Subcutaneous abdominal adipose tissue (tissue), 5 donors: ENCODE data around the gene CHKA.
A peak's percentile ranks its signal among the peaks of the same experiment; 100 is the strongest.

Experiments used
- H3K27ac ChIP-seq: one replicate; pipeline ENCODE4 v1.7.0; 2013; ENCODE audit warnings: low read depth, mild to moderate bottlenecking, inconsistent platforms, low read length, moderate library complexity
- H3K27me3 ChIP-seq, 5 donors: one replicate each; pipeline ENCODE4 v1.7.0; 2013; ENCODE audit warnings: low read length in 5 of 5, inconsistent platforms in 1 of 5; ENCODE audit not compliant: control insufficient read depth in 5 of 5, insufficient read depth in 4 of 5
- H3K36me3 ChIP-seq, 5 donors: one replicate each; pipeline ENCODE4 v1.7.0; 2013; ENCODE audit warnings: low read length in 5 of 5; ENCODE audit not compliant: control insufficient read depth in 5 of 5, insufficient read depth in 5 of 5
- H3K4me1 ChIP-seq, 5 donors: one replicate each; pipeline ENCODE4 v1.7.0; 2013; ENCODE audit warnings: low read length in 5 of 5, mild to moderate bottlenecking in 3 of 5, moderate library complexity in 1 of 5; ENCODE audit not compliant: control insufficient read depth in 5 of 5, insufficient read depth in 5 of 5
- H3K4me3 ChIP-seq, 5 donors: one replicate each; pipeline ENCODE4 v1.7.0; 2013; ENCODE audit warnings: low read length in 5 of 5, low read depth in 1 of 5
- H3K9ac ChIP-seq, 5 donors: one replicate each; pipeline ENCODE4 v1.7.0; 2013; ENCODE audit warnings: low read length in 5 of 5, mild to moderate bottlenecking in 4 of 5, moderate library complexity in 3 of 5
- H3K9me3 ChIP-seq, 5 donors: one replicate each; pipeline ENCODE4 v1.7.0; 2013; ENCODE audit warnings: low read length in 5 of 5; ENCODE audit not compliant: control insufficient read depth in 5 of 5
- donor health status: healthy.
- donor health status: healthy.
- donor health status: healthy.
- donor health status: healthy.
- donor health status: healthy.

The CHKA gene

DNA sequence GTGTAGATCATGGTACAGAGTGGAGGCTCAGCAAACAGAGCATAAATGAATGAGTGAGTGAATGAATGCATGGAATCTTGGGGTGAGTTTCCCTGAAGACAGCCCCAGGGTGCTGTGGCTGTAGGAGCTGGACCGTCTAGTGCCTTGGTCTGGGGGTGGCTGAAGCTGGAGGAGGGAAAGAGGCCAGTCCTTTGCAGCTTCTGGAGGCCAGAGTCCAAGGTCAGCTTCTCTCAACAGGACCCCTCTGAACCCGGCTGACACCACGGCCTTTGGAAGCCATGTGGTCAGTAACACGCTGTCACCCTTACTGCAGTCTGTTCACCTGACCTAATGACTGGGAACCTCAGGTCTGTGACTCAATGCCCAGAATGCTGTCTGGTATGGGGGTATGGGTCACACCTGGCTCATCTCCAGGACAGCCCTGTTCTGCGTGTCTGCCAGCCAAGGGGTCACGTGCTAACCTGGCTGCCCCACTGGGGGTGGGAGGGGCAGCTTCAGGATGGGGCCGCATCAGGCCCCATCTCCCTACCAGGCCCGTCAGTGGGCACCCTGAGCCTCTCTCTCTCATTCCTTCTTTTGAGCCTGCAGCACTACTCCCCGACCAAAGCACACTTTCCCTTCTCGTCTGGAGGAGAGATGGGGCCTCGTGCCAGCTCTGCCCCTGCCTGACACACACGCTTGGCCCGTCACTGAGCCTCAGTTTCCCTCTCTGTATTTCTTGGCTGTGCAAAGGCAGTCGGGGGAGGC is 24.1 kb upstream of the CHKA start:
- Histone ChIP-seq H3K4me3 (no peak overlapping the region), H3K27ac (no peak overlapping the region), H3K9me3 (no peaks in the 10 kb centered on the region), H3K36me3 (no peaks in the 10 kb centered on the region), H3K27me3 (no peaks in the 10 kb centered on the region), H3K9ac (no peak overlapping the region), H3K4me1 (peaks cover 5 to 37% (median 30%) of the 10 kb centered on the region in 5 donors)

DNA sequence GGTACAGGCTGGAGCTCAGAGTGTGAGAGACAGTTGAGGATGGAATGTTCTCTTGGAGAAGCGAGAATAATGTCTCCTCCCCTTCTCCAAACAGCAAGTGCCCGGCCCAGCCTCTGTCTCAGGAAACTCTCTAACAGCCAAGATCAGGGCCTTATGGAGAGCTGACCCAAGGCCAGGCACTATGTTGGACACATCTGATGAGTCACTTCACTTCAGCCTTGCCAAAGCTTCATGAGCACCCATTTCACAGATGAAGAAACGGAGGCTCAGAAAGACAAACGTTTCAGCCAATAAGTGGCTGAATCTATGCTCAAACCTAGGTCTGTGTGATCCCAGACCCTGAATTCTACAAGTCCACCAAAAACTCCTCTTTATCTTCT is 22.1 kb upstream of the CHKA start:
- no peaks in the 10 kb centered on the region for H3K27me3 ChIP-seq
- no peak overlapping the region for H3K27ac ChIP-seq
- H3K9ac ChIP-seq, result no peak overlapping the region
- H3K4me1 ChIP-seq, result peaks cover 5 to 37% (median 23%) of the 10 kb centered on the region in 5 donors
- H3K36me3 ChIP-seq, result no peaks in the 10 kb centered on the region
- H3K9me3 ChIP-seq, result no peaks in the 10 kb centered on the region
- no peak overlapping the region for H3K4me3 ChIP-seq

DNA sequence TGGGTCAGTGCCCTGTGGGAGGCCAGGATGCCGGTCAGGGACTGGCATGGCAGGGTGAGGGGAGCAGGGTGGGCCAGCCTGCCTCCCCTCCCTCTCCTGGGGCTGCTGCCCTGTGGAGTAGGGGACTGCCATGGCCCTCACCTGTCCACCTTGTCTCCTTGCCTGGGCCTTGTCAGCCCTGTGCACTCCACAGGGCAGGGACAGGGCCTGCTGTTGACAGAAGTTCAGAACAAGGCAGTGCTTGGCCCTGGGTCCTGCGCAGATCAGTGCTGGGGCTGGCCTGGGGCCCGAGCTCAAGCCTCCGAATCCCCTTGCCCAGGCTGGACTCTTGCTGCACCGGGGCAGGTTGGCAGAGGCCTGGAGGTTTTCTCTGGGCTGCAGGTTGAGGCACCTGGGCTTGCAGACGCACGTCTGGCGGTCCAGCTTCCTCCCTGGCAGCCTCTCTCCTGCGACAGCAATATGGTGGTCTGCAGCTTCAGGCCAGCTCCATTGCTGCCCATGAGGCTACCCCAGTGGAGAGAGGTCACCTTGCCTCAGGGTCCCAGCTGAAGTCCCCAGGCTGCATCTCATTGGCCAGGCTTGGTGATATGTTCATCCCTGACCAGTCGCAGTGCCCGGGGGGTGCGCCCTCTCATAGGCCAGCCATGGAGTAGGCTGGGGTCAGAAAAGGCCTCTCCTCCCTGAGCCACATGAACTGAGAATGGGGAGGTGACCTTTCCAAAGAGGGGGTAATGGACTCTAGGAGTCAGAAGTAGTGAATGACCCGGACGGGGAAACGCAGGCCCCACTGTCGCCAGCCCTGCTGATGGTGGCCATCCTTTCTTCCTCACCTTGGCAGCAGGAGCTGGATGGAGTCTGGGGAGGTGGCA is 21.5 kb upstream of the CHKA start:
- Histone ChIP-seq H3K9ac (peak overlapping the region in 1 of 5 donors; percentile 2), H3K36me3 (no peaks in the 10 kb centered on the region)

DNA sequence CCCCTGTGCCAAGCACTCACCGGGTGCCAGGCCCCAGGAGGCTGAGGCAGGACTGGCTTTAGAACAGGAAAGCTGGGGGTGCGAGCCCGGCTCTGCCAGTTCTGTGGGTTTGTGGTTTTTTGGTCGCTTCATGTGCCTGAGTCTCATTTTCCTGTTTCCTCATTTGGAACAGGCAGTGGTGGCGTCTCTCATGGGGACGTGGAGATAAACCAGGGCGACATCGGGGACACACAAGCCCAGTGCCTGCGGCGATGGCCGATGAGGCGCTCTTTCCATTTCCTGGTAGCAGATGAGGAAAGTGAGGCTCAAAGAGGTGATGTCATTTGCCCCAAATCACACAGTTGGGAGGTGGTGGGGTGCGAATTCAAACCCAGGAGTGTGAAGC is 20.8 kb upstream of the CHKA start:
- Histone ChIP-seq H3K4me1 (peaks cover 5 to 32% (median 22%) of the 10 kb centered on the region in 5 donors), H3K27ac (no peak overlapping the region), H3K4me3 (no peak overlapping the region), H3K27me3 (no peaks in the 10 kb centered on the region), H3K9ac (peak overlapping the region in 1 of 5 donors; percentile 2), H3K9me3 (no peaks in the 10 kb centered on the region), H3K36me3 (no peaks in the 10 kb centered on the region)

More for the DNA sequence above, 21.5 kb upstream of the CHKA start:
- Histone ChIP-seq H3K27me3 (no peaks in the 10 kb centered on the region), H3K4me1 (peaks cover 5 to 37% (median 25%) of the 10 kb centered on the region in 5 donors), H3K27ac (no peak overlapping the region), H3K4me3 (no peak overlapping the region), H3K9me3 (no peaks in the 10 kb centered on the region)

DNA sequence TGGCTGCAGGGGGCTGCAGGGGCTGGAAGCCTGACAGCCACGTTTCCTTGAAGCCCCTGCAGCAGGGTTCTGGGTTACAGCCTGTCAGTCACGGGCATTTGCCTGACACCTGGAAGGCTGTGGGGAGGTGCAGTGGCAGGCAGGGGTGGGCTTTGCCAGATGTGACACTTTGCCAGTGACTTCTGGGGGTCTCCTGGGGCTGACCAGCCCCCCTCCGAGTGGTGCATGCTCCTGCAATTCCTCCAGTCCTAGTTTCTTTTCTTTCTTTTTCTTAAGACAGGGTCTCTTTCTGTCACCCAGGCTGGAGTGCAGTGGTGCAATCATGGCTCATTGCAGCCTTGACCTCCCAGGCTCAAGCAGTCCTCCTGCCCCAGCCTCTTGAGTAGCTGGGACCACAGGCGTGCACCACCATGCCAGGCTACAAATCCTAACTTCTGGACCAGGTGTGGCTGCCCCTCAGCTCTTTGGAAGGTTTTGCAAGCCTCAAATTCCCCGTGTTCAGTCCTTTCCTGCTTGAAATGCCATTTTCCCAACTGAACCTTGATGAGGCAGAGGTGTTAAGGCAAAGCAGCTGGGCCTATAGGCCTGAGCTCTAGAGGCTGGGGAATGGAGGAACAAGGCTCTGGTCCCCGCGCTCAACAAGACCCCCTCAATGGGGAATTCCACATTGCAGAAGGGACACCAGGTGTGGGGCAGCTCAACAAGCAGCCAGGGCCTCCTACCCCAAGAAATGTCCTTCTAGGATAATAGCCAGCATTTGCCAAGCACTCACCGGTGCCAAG is 20.2 kb upstream of the CHKA start:
- H3K27ac ChIP-seq, result no peak overlapping the region

DNA sequence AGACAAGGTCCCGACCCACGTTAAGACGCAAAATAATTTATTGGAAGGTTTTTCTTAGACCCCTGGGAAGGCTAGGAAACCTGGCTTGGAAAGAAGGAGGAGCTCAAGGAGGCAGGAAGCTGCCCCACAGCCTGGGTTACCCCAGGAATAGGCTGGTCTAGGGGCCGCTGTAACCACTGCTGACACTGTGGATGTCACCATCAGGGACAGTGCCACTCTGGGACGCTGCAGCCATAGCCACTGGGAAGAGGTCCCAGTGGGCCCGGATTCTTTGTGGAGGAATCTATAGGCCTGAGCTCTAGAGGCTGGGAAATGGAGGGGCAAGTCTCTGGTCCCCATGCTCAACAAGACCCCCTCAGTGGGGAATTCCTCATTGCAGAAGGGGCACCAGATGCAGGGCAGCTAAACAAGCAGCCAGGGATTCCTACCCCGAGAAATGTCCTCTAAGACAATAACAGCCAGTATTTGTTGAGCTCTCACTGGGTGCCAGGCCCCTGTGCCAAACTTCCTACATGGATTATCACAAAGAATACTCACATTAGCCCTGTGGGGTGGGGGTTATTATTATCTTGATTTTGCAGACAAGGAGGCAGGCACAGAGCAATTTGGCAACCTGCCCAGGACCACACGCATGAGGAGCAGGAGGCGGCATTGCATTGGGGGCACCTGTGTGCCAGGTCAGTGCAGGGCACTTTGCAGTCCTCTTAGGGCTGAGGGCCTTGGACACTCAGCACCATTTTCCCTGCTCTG is 19.5 kb upstream of the CHKA start:
- Histone ChIP-seq H3K4me1 (peaks cover 0 to 19% (median 10%) of the 10 kb centered on the region in 5 donors), H3K27ac (no peak overlapping the region), H3K4me3 (no peak overlapping the region), H3K9ac (no peak overlapping the region), H3K9me3 (no peaks in the 10 kb centered on the region), H3K27me3 (no peaks in the 10 kb centered on the region), H3K36me3 (no peaks in the 10 kb centered on the region)

More for the DNA sequence above, 20.2 kb upstream of the CHKA start:
- Histone ChIP-seq H3K4me3 (no peak overlapping the region), H3K9me3 (no peaks in the 10 kb centered on the region), H3K36me3 (no peaks in the 10 kb centered on the region), H3K27me3 (no peaks in the 10 kb centered on the region), H3K9ac (peak overlapping the region in 1 of 5 donors; percentile 2), H3K4me1 (peaks cover 4 to 27% (median 16%) of the 10 kb centered on the region in 5 donors)

DNA sequence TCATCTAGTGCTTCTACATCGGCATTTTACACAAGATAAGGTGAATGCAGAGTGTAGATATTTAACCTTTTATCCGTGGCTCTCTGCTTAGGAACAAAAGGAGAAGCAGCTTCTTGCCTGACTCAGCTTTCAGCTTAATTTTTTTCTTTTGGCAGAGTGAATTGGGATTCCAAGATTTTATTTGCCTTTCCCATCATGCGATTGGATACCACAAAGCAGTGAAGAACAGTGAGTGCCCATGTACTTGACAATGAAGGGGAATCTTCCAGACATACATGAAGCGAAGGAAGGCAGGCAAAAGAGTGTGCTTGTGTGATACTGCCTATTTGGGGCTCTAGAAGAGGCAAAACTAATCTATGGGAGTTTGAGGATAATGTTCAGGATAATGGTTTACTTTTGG is 17.0 kb upstream of the CHKA start:
- Histone ChIP-seq H3K27me3 (no peaks in the 10 kb centered on the region), H3K9me3 (peaks cover 0 to 3% (median 0%) of the 10 kb centered on the region in 5 donors), H3K27ac (no peak overlapping the region), H3K4me1 (peaks cover 0 to 13% (median 6%) of the 10 kb centered on the region in 5 donors), H3K9ac (no peak overlapping the region), H3K4me3 (no peak overlapping the region), H3K36me3 (no peaks in the 10 kb centered on the region)

DNA sequence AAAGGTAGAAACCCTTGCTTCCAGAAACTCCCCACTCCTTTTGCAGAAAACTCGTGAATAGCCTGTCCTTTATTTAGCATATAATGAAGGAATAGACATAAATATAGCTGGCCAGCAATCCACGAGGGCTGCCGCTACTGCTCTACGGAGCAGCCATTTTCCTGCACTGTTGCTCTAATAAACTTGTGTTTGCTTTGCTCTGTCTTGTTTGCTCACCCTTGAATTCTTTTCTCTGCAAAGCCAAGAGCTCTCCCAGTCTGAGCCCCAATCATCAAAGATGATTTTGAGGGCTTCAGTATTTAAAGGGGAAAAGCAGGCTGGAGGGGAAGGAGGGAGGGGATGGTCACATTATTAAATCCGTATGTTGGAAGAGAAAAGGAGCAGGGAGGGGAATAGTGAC is 16.6 kb upstream of the CHKA start:
- Histone ChIP-seq H3K27me3 (no peaks in the 10 kb centered on the region), H3K9me3 (peaks cover 0 to 3% (median 0%) of the 10 kb centered on the region in 5 donors), H3K4me1 (peaks cover 0 to 13% (median 6%) of the 10 kb centered on the region in 5 donors), H3K9ac (no peak overlapping the region), H3K36me3 (no peaks in the 10 kb centered on the region), H3K4me3 (peak overlapping the region in 1 of 5 donors; percentile 29), H3K27ac (no peak overlapping the region)

DNA sequence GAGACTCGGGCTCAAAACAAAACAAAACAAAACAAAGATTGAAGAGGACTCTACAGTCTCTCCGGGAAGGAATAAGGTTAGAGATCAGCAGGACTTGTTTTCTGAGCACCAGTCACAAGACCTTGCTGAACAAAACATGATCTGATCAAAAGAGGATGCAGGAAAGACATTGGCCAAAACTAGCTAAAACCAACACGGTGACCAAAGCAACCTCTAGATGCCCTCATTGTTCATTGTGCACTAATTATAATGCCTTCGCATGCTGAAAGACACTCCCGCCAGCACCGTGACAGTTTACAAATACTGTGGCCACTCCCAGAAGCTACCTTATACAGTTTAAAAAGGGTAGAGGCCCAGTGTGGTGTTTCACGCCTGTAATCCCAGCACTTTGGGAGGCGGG is 15.7 kb upstream of the CHKA start:
- no peak overlapping the region for H3K9ac ChIP-seq
- no peaks in the 10 kb centered on the region for H3K36me3 ChIP-seq
- no peak overlapping the region for H3K27ac ChIP-seq
- no peaks in the 10 kb centered on the region for H3K27me3 ChIP-seq
- no peak overlapping the region for H3K4me3 ChIP-seq
- peaks cover 0 to 3% (median 0%) of the 10 kb centered on the region in 5 donors for H3K9me3 ChIP-seq
- peaks cover 0 to 11% (median 3%) of the 10 kb centered on the region in 5 donors for H3K4me1 ChIP-seq
